Stimulated activated CD8-positive, alpha-beta memory T cell treated with anti-CD3 and anti-CD28 coated beads, Interleukin-12 subunit alpha, Interleukin-12 subunit beta, amount 100 ng/mL, for 4 hours (primary cell): ENCODE data around the gene MALL.
"Not testable (repeated sequence)": the region's sequence is repeated elsewhere in the genome, so short reads cannot be mapped to it uniquely, and the experiment has no call there.

ENCODE experiments used
- DNase-seq: peaks from one replicate; pipeline ENCODE4 v3.0.0-alpha.2; 2020; ENCODE audit warnings: low read depth

The MALL gene

DNA sequence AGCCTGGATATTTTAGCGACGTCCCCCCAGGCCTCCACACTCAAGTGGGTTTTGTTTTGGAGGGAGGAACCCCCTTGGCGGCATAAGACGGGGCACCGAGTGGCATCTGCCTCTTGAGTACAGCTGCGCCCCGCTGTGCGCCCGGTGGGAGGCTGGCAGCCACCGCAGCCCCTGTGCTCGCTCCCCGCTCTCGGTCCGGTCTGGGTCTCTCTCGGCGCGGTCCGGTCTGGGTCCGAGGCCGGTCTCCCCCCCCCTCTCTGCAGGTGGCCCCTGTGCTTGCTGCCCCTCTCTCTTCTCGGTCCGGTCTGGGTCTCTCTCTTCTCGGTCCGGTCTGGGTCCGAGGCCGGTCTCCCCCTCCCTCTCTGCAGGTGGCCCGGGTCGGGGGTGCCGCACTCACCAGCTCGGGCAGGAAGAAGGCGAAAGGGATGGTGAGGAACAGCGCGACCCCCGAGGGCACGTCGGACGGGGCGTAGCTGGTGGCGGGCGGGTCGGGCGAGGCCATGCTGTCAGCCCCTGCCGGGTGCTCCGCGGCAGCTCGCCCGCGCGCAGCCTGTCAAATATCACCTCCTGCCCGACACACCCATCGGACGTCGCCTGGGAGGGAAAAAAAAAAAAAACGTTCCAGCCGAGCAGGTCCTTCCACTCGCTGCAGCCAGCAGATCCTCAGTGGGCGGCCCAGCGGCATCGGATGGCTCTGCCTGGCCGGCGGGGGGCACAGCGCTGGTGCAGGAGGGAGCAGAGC, at the start of gene MALL:
Gene MALL (minus strand): TSS at position 532 of the 742 bp plus-strand sequence. CDS start 30 bp downstream, at position 502.
- no peak for DNase-seq

DNA sequence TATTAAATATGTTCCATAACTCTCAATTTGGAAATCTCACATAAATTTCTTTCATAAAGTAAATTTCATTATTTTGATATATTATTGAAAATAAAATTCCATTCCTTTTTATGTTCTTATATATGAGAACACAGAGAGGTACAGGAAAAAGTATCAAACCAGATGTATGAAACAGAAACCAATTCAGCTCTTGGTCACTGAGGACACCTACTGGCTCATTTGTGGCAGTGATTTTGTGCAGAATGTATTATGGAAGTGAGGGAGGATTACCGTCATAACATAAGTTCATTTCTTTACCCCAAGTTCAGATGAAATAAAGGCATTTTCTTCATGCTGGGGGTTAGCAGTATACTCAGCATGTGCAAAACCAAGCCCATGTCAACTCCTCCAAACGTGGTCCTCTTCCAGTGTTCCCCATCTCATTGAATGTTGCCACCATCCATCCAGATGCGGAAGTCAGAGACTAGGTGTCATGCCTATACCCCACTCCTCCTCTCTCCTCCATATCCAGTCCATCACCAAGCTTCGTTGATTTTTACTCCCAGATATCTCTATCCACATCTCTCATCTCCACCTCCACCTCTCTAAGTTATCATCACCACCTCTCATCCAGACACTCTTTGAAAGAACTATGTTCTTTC, 41.7 kb upstream of the MALL start:
- no peak for DNase-seq

DNA sequence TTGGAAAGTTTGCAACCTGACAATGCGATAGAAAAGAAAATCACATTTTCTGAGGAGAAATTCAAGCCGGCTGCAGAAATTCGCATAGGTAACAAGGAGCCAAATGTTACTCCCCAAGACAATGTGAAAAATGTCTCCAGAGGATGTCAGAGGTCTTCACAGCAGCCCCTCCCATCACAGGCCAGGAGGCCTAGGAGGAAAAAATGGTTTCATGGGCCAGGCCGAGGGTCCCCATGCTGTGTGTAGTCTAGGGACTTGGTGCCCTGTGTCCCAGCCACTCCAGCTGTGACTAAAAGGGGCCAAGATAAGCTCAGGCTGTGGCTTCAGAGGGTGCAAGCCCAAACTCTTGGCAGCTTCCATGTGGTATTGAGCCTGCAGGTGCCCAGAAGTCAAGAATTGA, 39.2 kb upstream of the MALL start:
- not testable (repeated sequence) for DNase-seq

DNA sequence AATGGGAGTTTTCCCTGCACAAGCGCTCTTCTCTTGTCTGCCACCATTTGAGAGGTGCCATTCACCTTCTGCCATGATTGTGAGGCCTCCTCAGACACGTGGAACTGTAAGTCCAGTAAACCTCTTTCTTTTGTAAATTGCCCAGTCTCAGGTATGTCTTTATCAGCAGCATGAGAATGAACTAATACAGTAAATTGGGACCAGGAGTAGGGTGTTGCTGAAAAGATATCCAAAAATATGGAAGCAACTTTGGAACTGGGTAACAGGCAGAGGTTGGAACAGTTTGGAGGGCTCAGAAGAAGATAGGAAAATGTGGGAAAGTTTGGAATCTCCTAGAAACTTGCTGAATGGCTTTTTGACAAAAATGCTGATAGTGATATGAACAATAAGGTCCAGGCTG, 38.6 kb upstream of the MALL start:
- DNase-seq = not testable (repeated sequence)

DNA sequence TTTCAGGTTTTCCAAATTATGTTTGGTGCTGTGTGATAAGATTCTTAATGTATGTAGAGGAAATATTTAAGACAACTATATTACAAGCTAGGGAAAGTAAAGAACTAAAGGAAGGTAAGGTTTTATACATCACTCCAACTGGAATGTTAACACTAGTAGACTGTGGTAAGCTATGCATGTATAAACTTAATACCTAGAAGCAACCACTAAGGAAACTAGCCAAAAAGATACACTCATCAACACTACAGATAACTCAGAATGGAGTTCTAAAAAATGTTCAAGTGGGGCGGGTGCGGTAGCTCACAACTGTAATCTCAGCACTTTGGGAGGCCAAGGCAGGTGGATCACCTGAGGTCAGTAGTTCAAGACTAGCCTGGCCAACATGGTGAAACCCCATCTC, 37.8 kb upstream of the MALL start:
- DNase-seq = no peak

DNA sequence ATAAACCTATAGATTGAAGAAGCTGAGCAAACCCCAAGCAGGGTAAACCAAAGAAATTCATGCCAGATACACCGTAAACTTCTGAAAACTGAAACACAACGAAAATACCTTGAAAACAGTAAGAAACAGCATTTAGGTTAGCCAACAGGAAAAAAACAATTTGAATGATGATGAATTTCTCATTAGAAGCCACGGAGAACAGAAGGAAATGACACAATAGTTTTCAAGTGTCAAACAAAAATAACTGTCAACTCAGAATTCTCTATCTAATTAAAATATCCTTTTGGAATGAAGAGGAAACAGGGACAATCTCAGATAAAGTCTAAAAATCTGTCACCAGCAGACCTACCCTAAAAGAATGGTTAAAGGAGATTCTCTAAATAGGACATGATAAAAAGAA, 37.3 kb upstream of the MALL start:
- DNase-seq = no peak

DNA sequence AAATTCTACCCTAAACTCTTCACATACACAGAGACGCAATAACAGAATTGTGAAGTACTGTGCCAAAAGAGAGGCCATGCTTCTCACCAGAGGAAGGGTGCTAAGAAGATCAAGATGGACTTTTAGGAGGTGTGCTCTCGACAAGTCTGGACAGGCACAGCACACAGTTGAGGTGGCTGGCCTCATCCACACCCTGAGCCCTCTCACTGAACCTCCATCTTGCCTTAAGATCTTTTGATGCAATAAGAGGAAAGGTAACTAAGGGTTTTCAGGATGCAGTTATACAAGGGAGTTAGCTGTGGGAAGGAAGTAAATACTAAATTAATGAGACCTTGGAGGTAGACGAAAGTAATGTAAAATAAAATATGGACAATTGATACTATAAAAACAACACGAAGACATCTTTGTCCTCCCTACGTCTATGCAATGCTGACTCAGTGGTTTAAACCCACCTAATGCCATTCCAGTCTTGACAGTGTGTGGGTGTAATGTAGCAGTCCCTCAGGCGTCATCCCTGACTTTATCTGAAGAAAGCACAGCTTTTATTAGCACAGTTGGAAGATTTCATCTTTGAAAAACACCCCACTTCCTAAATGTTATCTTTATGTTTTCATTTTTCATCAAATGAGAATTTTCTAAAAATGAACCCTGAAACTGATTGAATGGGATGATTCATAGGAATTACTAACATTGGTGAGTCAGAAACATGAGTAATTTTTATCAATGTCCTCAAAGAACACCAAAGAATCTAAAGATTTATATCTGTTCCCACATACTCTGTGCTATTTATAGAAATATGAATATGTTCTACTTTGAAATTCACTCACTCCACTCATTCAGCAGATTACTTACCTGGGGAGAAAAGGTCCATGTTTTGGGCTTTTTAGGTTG, 34.0 kb upstream of the MALL start:
- DNase-seq = no peak

DNA sequence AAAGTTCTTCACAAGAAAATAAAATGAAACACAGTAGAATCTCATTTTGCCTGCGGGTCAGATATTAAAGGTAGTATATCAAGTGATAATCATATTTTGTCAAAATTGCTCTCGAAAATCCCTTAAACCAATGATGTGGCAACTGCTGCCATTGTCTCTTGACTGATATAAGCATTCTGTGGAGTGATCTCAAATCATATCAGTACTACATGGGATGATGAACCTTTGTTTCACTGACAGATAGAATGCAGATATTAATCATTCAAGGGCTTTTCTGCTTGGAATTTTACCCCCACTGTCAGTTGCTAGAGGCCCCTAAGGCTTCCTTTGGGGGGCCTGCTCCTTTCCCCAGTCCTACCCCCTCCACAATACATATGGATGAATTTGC, 31.3 kb upstream of the MALL start:
- DNase-seq = no peak

DNA sequence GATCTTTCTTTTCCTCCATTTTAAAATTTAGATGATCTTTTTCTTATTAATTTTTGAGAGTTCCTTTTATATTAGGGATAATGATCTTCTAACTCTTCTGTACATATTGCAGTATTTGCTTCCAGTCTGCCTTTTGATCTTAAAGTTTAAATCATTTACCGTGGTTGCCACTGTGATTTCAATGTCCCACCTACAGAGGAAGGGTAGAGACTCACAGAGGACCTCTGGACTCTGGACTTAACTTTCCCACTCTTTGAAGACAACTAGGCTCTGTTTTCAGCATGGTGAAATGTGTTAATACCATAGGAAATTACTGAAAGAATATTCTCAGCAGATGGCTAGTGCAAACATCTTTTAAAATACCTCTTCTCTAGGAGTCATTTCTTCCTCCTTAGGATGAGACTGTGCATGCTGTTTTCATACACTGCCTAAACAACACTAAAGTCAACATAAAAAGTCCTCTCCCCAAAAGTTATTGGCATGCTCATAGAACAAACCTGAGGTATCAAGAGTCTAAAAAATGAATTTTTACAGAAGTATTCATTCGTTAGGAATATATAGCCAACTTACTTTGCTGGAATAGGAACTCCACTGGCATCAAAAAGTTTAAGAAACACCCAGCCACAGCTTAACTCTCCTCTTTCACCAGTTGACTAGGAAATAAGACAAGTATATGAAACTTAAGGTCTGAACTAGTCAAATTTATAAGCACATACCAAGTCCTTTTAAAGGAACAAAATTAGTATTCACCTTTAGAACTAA, 30.7 kb upstream of the MALL start:
- no peak for DNase-seq

DNA sequence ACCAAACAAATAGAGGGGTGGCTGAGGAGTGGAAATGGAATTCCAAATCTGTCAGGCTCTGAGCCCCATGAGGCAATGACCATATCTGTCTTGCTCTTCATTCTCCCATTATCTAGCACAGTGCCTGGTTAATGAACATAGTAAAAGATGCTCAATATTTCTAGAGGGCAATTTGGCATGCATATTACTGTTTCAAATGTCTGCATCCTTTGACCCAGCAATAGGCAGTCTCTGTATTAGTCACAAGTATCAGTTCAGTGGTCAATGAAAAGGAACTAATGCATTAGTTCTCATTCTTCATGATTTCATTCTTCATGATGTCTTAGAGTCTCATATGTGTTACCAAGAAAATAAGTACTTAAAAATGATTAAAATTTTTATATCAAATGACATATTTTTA, 28.4 kb upstream of the MALL start:
- no peak for DNase-seq

DNA sequence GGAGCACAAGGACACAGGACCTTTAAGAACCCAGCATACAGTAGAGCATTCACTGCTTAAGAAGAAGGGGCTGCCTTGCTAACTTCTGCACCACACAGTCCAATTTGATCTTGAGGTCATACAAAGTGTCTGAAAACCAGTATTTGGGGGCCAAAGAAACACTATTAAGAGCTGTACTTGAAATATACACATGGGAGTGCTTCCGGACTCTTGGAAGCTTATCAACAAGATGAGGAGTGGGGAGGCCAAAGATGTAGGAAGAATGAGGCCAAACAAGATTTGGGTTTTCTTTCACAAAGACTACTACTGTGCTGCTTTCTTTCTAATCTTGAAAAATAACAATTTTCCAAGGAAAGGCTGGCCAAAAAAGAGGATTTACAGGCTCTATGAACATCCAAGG, 24.8 kb upstream of the MALL start:
- no peak for DNase-seq

DNA sequence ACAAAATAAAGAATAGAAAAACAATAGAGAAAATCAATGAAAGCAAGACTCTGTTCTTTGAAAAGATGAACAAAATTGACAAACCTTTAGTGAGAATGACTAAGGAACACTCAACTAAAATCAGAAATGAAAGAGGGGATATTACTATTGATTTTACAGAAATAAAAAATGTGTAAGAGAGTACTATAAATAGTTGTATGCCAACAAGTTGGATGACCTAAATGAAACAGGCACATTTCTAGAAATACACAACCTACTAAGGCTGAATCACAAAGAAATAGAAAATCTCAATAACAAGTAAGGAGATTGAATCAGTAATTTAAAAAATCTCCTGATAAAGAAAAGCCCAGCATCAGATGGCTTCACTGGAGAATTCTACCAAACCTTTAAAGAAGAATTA, 18.4 kb upstream of the MALL start:
- no peak for DNase-seq

DNA sequence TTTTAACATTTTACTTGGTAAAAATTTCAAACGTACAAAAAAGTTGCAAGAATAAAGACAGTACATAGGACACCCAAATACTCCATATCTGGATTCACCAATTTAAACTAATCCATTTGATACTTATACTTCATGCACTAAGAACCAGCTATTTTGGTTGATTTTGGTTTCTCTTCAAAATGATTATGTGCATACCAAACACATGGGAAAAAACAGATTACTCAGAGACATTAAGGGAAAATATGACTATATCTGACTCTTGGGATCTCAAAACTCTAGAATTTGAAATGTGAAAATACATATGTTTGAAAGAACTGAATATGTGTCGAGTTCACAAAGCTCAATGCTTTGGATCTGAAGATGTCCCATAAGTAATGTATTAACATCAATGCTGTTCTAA, 15.5 kb upstream of the MALL start:
- no peak for DNase-seq

DNA sequence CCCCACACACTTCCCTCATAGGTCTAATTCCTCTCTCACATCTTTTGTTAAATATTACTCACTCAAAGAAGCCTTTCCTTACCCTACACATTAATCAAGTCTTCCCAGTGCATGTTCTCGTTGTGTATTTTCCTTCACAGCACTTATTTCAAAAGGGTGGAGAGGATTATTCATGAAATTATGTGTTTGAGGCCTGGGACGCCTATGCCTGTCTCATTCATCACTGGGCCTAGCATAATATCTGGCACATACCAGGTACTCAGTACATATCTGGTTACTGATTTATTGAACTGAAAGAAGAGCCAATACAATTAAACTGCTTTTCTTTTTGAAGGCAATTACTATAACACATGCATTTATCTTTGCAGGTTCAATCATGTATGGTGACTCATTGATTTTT, 15.1 kb upstream of the MALL start:
- no peak for DNase-seq

DNA sequence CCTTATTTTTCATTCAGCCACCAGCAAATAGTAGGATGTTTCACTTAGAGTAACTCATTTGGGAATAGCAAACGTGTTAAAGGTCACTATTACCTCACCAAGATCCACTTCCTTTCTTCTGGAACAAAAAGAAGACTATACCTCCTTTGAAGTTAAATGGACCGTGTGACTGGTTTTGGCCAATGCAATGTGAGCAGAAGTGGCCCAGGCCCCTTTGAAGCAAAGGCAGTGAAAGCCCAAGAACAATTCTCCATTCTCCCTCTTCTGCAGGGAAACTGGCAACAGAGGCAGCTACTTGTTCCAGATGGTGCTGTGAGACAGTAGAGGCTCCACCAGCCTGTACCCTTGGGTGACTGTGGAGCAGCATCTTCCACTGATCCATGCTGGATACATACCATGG, 11.3 kb upstream of the MALL start:
- DNase-seq = no peak

DNA sequence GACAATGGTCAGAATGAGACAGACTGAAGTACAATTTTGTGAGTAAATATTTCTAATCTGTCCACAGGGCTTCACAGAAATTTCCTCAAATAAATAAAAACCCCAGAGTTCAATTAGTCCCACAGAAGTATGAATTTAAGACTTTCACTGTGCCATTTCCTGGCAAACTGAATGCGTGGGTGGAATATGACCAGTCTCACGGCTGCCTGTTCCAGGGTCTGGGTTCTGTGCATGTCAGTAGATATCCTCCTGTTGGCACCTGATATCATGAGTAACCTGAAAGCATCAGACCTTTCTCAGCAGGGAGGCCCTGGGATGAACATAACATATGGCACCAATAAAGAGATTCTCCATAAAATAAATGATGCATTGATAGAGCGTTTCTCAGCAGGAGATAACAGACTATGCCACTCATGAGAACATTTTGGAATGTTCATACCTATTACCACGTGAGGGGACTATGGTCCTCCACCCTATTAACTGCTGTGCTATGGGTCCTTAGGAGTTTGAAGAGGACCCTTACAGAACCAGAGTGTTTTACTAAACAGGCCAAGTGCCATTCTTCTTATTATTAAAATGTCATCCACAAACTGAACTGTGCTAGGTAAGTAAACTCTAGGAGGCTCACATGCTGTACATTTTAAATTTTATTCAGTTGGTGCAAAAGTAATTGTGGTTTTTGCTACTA, 10.6 kb upstream of the MALL start:
- no peak for DNase-seq

DNA sequence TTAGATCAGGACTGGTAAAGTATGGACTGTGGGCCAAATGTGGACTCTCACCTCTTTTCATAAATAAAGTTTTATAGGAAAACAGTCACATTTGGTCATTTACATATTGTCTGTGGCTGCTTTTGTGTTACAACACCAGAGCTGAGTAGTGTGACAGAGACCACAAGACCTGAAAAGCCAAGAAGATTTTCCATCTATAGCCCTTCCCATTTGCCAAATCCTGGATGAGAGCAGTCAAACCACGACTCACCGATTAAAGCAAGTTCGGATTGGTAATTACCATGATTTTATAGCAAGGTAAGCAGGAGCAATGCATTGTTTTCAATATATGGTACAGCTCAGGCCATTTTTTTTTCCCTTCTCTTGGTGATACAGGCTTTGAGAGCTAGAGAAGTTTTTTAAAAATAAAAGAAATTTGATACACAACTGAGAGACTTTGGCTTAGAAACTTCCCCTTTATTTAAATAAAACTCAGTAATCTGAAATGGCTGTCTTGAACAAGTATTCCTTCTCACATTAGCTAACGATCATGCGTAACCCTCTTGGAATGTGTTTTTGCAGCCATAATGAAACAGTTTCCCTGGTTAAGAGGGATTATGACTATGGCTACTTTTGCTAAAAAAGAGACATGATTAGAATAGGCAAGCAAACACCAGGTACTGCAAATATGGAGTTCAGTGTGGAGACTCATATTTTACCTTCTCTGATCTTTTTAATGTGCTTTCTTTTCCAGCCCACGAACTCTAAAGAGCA, 9.5 kb upstream of the MALL start:
- no peak for DNase-seq

DNA sequence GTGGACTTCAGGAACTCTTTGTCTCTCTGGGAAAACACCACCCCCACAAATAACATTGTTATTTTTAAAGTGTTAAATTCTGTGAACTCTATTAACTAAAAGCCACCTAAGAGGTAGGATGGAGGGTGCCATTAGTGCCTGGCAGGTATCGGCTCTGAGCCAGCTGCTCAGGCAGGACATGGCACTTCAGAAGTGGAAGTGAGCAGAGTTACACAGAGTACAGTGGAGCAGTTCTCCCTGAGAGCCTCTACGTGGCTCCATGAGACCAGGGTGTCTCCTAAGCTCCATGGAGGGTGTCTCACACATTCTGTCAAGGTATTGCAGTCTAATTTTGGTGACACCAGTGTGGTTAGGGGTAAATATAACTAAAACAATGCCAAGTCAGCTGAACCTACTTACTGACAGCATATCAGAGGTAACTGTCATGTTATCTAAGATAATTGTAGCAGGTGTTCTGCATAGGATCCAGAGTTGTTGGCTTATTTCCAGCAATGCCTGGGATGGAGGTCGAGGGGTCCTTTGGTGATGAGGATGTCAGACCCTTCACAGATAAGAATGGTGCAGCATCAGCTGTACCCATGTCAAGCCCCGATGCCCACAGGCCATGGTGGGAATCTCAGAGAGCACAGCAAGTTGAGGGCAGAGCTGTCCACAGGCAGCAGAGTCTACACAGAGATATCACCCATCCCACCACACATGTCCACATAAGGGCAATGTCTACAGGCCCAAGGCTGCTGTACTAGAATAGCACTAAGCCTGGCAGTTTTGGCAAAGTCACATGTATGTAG, 8.6 kb upstream of the MALL start:
- DNase-seq = no peak

DNA sequence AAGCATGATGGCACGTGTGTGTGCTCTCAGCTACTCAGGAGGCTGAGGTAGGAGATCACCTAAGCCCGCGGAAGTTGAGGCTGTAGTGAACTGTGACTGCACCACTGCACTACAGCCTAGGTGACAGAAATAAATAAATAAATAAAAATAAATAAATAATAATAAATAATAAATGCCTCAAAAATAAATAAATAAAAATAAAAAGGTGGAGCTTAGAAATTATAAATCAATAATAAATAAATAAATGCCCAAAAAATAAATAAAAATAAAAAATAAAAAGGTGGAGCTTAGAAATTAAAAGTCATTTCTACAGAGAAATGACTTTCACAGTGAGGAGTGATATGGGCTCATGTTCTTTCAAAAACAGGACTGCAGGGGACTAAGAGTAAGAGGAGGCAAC, 6.0 kb upstream of the MALL start:
- no peak for DNase-seq

DNA sequence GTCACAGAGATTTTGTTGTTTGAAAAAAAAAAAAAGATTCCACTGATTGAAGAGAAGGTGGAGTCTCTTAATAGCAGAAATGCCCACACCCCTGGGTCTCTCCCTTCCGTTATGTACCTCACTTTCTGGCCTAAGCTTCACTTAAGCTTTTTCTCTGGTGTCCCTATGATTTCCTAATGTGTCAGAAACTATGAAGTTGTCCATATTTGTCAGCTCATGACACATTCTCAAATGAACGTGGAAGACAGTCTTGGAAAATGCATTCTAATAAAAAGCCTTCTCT, 5.4 kb upstream of the MALL start:
- no peak for DNase-seq
